Suprapubic skin (tissue), 4 donors: ENCODE results near the gene LMF1.

ENCODE experiments used
- EP300 ChIP-seq: sonication (generic); formaldehyde crosslinking; IDR thresholded peaks from one replicate; pipeline ENCODE4 v1.6.1; 2017; ENCODE audit warnings: antibody characterized with exemption
- POLR2AphosphoS5 ChIP-seq, 3 donors: sonication (generic); formaldehyde crosslinking; IDR thresholded peaks; one replicate each; pipeline ENCODE4 v1.6.1; 2017; ENCODE audit warnings: antibody characterized with exemption in 3 of 3
- TF ChIP-seq, protein P1 (sequence below), 2 donors: fragments of 200-600 bp in 1 of 2; fragments of 450-650 bp in 1 of 2; sonication (generic) in 1 of 2; IDR thresholded peaks; one replicate each; pipeline ENCODE4 v1.5.1; 2016 to 2019; ENCODE audit warnings: antibody characterized with exemption in 2 of 2, mild to moderate bottlenecking in 1 of 2, moderate library complexity in 1 of 2

DNA sequence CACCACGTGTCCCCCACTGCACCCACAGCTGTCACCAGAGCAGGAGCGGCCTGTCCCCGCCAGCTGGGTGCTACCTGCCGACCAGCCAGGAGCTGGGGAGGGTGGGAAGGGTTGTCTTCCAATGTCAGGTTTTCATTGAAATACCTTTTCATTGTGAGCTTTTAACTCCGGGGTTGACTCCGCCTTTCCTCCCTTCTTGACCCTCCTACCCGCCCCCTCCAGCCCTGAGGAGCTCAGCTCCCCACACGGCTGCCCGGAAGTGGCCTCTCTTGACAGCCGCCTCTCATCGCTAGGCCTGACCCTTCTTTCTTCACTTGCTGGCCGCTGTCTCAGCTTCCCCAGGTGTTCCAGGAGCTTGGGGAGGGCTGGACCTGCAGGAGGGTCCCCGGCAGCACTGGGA lies 149.0 kb downstream of the LMF1 start:
- TF ChIP-seq EP300 (no peak), POLR2AphosphoS5 (IDR thresholded peaks at IDR 0.05) (no peak)
- TF ChIP-seq, protein P1, sequence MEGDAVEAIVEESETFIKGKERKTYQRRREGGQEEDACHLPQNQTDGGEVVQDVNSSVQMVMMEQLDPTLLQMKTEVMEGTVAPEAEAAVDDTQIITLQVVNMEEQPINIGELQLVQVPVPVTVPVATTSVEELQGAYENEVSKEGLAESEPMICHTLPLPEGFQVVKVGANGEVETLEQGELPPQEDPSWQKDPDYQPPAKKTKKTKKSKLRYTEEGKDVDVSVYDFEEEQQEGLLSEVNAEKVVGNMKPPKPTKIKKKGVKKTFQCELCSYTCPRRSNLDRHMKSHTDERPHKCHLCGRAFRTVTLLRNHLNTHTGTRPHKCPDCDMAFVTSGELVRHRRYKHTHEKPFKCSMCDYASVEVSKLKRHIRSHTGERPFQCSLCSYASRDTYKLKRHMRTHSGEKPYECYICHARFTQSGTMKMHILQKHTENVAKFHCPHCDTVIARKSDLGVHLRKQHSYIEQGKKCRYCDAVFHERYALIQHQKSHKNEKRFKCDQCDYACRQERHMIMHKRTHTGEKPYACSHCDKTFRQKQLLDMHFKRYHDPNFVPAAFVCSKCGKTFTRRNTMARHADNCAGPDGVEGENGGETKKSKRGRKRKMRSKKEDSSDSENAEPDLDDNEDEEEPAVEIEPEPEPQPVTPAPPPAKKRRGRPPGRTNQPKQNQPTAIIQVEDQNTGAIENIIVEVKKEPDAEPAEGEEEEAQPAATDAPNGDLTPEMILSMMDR (IDR thresholded peaks at IDR 0.05), result no peak
